IPS-20b (cell line): ENCODE results near the gene NTNG1.
"Not testable (repeated sequence)": the region's sequence is repeated elsewhere in the genome, so short reads cannot be mapped to it uniquely, and the experiment has no call there.

Experiments
- H3K27ac ChIP-seq: one replicate; pipeline ENCODE4 v1.5.1; 2013; ENCODE audit warnings: low read length
- H3K27me3 ChIP-seq: 2 replicates; pipeline ENCODE4 v1.6.1; 2013; ENCODE audit warnings: mild to moderate bottlenecking, low read length, inconsistent platforms; ENCODE audit not compliant: insufficient read depth
- H3K36me3 ChIP-seq: 2 replicates; pipeline ENCODE4 v1.6.1; 2013; ENCODE audit warnings: low read depth, mild to moderate bottlenecking, inconsistent platforms, low read length, moderate library complexity; ENCODE audit not compliant: insufficient read depth
- H3K4me1 ChIP-seq: 2 replicates; pipeline ENCODE4 v1.6.1; 2013; ENCODE audit warnings: mild to moderate bottlenecking, control low read depth, inconsistent platforms, low read length, moderate library complexity; ENCODE audit not compliant: insufficient read depth
- H3K4me3 ChIP-seq: 2 replicates; pipeline ENCODE4 v1.5.1; 2013; ENCODE audit warnings: mild to moderate bottlenecking, low read length, inconsistent platforms
- H3K9ac ChIP-seq: 2 replicates; pipeline ENCODE4 v1.6.1; 2013; ENCODE audit warnings: low read depth, mild to moderate bottlenecking, inconsistent platforms, low read length, moderate library complexity
- H3K9me3 ChIP-seq: 2 replicates; pipeline ENCODE4 v1.6.1; 2013; ENCODE audit warnings: mild to moderate bottlenecking, low read depth, low read length, inconsistent platforms; ENCODE audit not compliant: insufficient read depth

Gene NTNG1

GRCh38 chr1:107213225-107213624 lies 72.4 kb downstream of the NTNG1 start:
- Histone ChIP-seq H3K27ac (no peak overlapping the region), H3K4me3 (no peak overlapping the region)

GRCh38 chr1:107220036-107220435 lies 79.2 kb downstream of the NTNG1 start:
- Histone ChIP-seq H3K9ac (no peak overlapping the region), H3K27ac (no peak overlapping the region), H3K4me3 (no peak overlapping the region), H3K36me3 (no peaks in the 10 kb centered on the region), H3K27me3 (no peaks in the 10 kb centered on the region), H3K9me3 (no peaks in the 10 kb centered on the region), H3K4me1 (no peaks in the 10 kb centered on the region)

More at GRCh38 chr1:107213225-107213624, 72.4 kb downstream of the NTNG1 start:
- no peak overlapping the region for H3K9ac ChIP-seq
- no peaks in the 10 kb centered on the region for H3K36me3 ChIP-seq
- H3K9me3 ChIP-seq, result no peaks in the 10 kb centered on the region
- no peaks in the 10 kb centered on the region for H3K4me1 ChIP-seq
- no peaks in the 10 kb centered on the region for H3K27me3 ChIP-seq

- Histone ChIP-seq H3K9ac (no peak overlapping the region), H3K4me1 (peaks cover 24% of the 10 kb centered on the region)
These were observed 84.9 kb downstream of the NTNG1 start for GRCh38 chr1:107225706-107226105.

GRCh38 chr1:107228704-107229371 lies 88.0 kb downstream of the NTNG1 start:
- Histone ChIP-seq H3K27me3 (no peaks in the 10 kb centered on the region), H3K4me1 (peaks cover 24% of the 10 kb centered on the region), H3K27ac (no peak overlapping the region), H3K4me3 (no peak overlapping the region), H3K9me3 (no peaks in the 10 kb centered on the region), H3K36me3 (no peaks in the 10 kb centered on the region), H3K9ac (no peak overlapping the region)

More at GRCh38 chr1:107225706-107226105, 84.9 kb downstream of the NTNG1 start:
- Histone ChIP-seq H3K36me3 (no peaks in the 10 kb centered on the region), H3K27ac (no peak overlapping the region), H3K27me3 (no peaks in the 10 kb centered on the region), H3K9me3 (no peaks in the 10 kb centered on the region), H3K4me3 (peak overlapping the region; percentile 23; the same call in 1 of the 2 replicates)

GRCh38 chr1:107229711-107230110 lies 88.9 kb downstream of the NTNG1 start:
- H3K9me3 ChIP-seq, result no peaks in the 10 kb centered on the region
- H3K27ac ChIP-seq, result no peak overlapping the region
- no peaks in the 10 kb centered on the region for H3K36me3 ChIP-seq
- no peak overlapping the region for H3K9ac ChIP-seq
- H3K4me1 ChIP-seq, result peaks cover 24% of the 10 kb centered on the region
- H3K4me3 ChIP-seq, result no peak overlapping the region
- H3K27me3 ChIP-seq, result no peaks in the 10 kb centered on the region

GRCh38 chr1:107230121-107230520 lies 89.3 kb downstream of the NTNG1 start:
- Histone ChIP-seq H3K9me3 (no peaks in the 10 kb centered on the region), H3K9ac (no peak overlapping the region), H3K36me3 (no peaks in the 10 kb centered on the region), H3K4me1 (peaks cover 24% of the 10 kb centered on the region), H3K27me3 (no peaks in the 10 kb centered on the region), H3K27ac (no peak overlapping the region), H3K4me3 (no peak overlapping the region)

- Histone ChIP-seq H3K27ac (no peak overlapping the region), H3K4me1 (peaks cover 13% of the 10 kb centered on the region), H3K9ac (no peak overlapping the region), H3K27me3 (no peaks in the 10 kb centered on the region), H3K36me3 (no peaks in the 10 kb centered on the region), H3K9me3 (peaks cover 5% of the 10 kb centered on the region; the same call in 1 of the 2 replicates), H3K4me3 (no peak overlapping the region)
These were observed 90.5 kb downstream of the NTNG1 start for GRCh38 chr1:107231291-107231690.

GRCh38 chr1:107232426-107232825 lies 91.6 kb downstream of the NTNG1 start:
- Histone ChIP-seq H3K27ac (no peak overlapping the region), H3K4me3 (no peak overlapping the region), H3K27me3 (no peaks in the 10 kb centered on the region), H3K9me3 (peaks cover 16% of the 10 kb centered on the region; the same call in 1 of the 2 replicates), H3K9ac (no peak overlapping the region), H3K4me1 (peaks cover 3% of the 10 kb centered on the region; the same call in 1 of the 2 replicates), H3K36me3 (no peaks in the 10 kb centered on the region)

- H3K27ac ChIP-seq, H3K36me3 ChIP-seq, H3K9ac ChIP-seq, H3K27me3 ChIP-seq, H3K4me1 ChIP-seq, H3K4me3 ChIP-seq: not testable (repeated sequence)
- H3K9me3 ChIP-seq, result peaks cover 19% of the 10 kb centered on the region; the same call in 1 of the 2 replicates
These were observed 95.9 kb downstream of the NTNG1 start for GRCh38 chr1:107236760-107237159.

- no peaks in the 10 kb centered on the region for H3K9me3 ChIP-seq
- no peak overlapping the region for H3K27ac ChIP-seq
- H3K27me3 ChIP-seq, result no peaks in the 10 kb centered on the region
- H3K4me3 ChIP-seq, result no peak overlapping the region
- H3K36me3 ChIP-seq, result no peaks in the 10 kb centered on the region
- H3K4me1 ChIP-seq, result peaks cover 21% of the 10 kb centered on the region; the same call in 1 of the 2 replicates
- H3K9ac ChIP-seq, result no peak overlapping the region
These were observed 102.6 kb downstream of the NTNG1 start for GRCh38 chr1:107243461-107243860.

- no peak overlapping the region for H3K4me3 ChIP-seq
- no peak overlapping the region for H3K27ac ChIP-seq
- no peaks in the 10 kb centered on the region for H3K9me3 ChIP-seq
- peaks cover 24% of the 10 kb centered on the region; the same call in 1 of the 2 replicates for H3K4me1 ChIP-seq
- H3K27me3 ChIP-seq, result no peaks in the 10 kb centered on the region
- H3K36me3 ChIP-seq, result no peaks in the 10 kb centered on the region
- no peak overlapping the region for H3K9ac ChIP-seq
These were observed 104.1 kb downstream of the NTNG1 start for GRCh38 chr1:107244709-107245500.
